SK-N-MC (cell line): Measurements from ENCODE around the gene UAP1L1.

Experiments used
- DNase-seq: peaks from one replicate; pipeline ENCODE4 v3.0.0-alpha.2; 2011; ENCODE audit warnings: low read depth, low spot score
- H3K27ac ChIP-seq: fragments of 200-600 bp; sonication (generic); 2 replicates; pipeline ENCODE4 v1.5.1; 2016; ENCODE audit warnings: mixed run types
- H3K36me3 ChIP-seq: fragments of 200-600 bp; sonication (generic); 2 replicates; pipeline ENCODE4 v1.6.1; 2017; ENCODE audit warnings: antibody characterized with exemption, low read length, mixed read lengths; ENCODE audit not compliant: insufficient read depth
- H3K4me3 ChIP-seq: fragments of 200-600 bp; sonication (generic); 2 replicates; pipeline ENCODE4 v1.5.1; 2016
- H3K9ac ChIP-seq: fragments of 200-600 bp; sonication (generic); 2 replicates; pipeline ENCODE4 v1.8.0; 2017; ENCODE audit warnings: mixed run types, mixed read lengths; ENCODE audit not compliant: insufficient read length
- H3K9me3 ChIP-seq: fragments of 200-600 bp; sonication (generic); 2 replicates; pipeline ENCODE4 v1.6.1; 2017; ENCODE audit warnings: low read depth, mild to moderate bottlenecking, antibody characterized with exemption, low read length, moderate library complexity, mixed read lengths
- EZH2 ChIP-seq: fragments of 200-600 bp; sonication (generic); IDR thresholded peaks from one replicate; pipeline ENCODE4 v1.6.1; 2017; ENCODE audit warnings: antibody characterized with exemption
- FOXP2 ChIP-seq: optimal IDR thresholded peaks from 2 replicates; pipeline ENCODE3; 2011; ENCODE audit warnings: mild to moderate bottlenecking, moderate library complexity; ENCODE audit not compliant: insufficient read depth; ENCODE audit errors: extremely low read length, control extremely low read depth
- POLR2AphosphoS5 ChIP-seq: IDR thresholded peaks from 2 replicates; pipeline ENCODE4 v1.6.1; 2012; ENCODE audit warnings: mild to moderate bottlenecking, low read depth, low read length, borderline replicate concordance

The UAP1L1 gene

DNA sequence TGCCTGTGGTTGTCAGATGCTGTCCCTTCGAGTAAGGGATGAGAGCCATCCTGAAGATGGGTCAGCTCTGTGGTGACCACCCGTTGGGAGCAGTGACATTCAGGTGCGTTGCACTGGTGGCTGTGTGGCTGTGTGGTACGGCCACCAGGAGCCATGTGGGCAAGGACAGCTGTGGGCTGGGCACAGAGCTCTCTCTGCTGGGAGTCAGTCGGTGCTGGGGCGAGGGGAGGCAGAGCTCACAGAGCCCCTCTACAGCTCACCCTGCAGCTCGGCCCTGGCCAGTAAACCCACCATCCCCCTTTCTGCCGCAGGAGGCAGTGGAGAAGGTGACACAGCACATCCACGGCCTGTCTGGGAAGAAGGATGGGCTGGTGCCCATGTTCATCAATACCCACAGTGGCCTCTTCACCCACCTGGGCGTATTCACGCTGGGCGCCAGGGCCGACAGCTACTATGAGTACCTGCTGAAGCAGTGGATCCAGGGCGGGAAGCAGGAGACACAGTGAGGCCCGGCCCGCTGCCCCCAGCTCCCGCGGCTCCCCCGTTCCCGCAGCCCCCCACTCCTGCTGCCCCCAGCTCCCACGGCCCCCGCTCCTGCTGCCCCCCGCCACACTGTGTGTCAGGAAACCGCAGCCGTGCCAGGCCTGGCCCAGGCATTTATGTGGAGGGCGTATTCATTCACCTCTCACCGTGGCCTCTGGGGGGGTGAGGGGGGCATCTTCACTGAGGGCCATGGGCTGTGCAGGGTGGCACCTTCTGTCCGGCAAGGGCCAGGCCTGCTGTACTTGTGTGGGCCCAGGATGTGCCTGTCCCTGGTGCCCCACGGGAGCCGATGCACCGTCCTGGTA is 28.7 kb downstream of the UAP1L1 start:
- Histone ChIP-seq H3K27ac (no peak overlapping the region), H3K4me3 (no peak overlapping the region), H3K9ac (no peak overlapping the region), H3K9me3 (no peaks in the 10 kb centered on the region), H3K36me3 (peaks cover 45% of the 10 kb centered on the region)
- TF ChIP-seq EZH2 (no peak), POLR2AphosphoS5 (no peak), FOXP2 (no peak)
- DNase-seq: no peak

DNA sequence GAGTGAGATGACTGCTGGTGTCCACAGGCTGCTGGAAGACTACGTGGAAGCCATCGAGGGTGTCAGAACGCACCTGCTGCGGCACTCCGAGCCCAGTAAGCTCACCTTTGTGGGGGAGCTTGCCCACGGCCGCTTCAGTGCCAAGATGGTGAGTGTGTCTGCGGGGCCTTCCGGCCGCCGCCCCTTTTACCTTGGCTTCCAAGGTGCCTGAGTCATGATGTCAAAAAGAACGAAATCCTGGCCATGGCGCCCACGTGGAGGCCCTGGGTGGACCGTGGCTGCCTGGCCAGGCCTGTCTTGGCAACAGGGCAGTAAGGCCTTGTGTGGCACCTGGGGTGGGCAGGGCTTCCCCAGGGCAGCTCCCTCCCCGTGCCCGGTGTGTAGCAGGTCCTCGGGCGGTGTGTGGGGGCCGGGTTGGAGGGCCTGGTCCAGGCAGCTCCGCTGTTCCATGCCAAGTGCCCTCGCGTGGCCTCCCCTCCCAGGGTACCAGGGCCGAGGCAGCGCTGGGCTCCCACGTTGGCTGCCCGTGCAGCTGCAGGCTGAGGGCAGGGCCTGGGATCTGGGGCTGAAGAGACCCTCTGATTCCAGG is 29.4 kb downstream of the UAP1L1 start:
- Histone ChIP-seq H3K9me3 (no peaks in the 10 kb centered on the region), H3K4me3 (no peak overlapping the region), H3K9ac (no peak overlapping the region), H3K27ac (no peak overlapping the region), H3K36me3 (peaks cover 38% of the 10 kb centered on the region; the same call in 1 of the 2 replicates)
- TF ChIP-seq POLR2AphosphoS5 (no peak), FOXP2 (no peak)
- no peak for DNase-seq

DNA sequence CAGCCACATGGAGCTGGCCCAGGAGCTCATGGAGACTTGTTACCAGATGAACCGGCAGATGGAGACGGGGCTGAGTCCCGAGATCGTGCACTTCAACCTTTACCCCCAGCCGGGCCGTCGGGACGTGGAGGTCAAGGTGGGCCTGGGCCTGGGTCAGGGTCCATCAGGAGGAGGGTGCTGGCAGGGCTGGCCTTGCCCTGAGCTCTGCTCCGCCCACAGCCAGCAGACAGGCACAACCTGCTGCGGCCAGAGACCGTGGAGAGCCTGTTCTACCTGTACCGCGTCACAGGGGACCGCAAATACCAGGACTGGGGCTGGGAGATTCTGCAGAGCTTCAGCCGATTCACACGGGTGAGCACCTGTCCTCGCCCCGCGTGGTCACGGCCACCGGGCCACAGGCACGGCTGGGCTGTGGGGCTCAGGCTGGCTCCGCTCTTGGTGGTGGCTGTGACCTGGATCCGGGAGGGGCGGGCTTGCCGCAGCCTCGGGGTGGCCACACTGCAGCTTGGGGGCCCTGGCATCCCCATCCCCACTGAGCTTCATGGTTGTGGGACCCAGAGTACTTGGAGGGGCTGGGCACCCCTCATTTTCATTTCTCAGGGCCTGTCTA is 30.1 kb downstream of the UAP1L1 start:
- TF ChIP-seq FOXP2 (no peak), EZH2 (no peak), POLR2AphosphoS5 (no peak)

DNA sequence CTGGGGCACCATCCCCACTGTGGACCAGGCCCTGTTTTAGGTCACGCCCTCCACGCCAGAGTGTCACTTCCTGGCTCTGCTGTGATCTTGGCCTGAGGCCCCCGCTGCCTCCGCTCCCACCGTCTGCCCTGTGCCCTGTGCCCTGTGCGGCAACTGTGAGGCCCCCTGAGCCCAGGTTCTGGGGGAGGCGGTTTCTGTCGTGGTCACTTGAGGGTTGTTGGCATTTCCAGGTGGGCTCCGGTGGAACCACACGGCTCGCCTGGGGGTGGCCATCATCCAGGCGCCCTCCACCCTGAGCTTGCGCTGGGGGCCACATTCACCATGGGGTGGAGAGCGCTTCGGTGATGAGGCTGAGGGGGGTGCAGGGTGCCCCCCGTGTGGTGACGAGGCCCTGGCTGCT is 30.7 kb downstream of the UAP1L1 start:
- no peak overlapping the region for H3K27ac ChIP-seq
- TF ChIP-seq EZH2 (no peak), FOXP2 (no peak), POLR2AphosphoS5 (no peak)
- DNase-seq: no peak

More for the DNA sequence above, 30.1 kb downstream of the UAP1L1 start:
- Histone ChIP-seq H3K4me3 (no peak overlapping the region), H3K36me3 (peaks cover 36% of the 10 kb centered on the region; the same call in 1 of the 2 replicates), H3K27ac (no peak overlapping the region), H3K9me3 (no peaks in the 10 kb centered on the region), H3K9ac (no peak overlapping the region)
- DNase-seq: no peak

DNA sequence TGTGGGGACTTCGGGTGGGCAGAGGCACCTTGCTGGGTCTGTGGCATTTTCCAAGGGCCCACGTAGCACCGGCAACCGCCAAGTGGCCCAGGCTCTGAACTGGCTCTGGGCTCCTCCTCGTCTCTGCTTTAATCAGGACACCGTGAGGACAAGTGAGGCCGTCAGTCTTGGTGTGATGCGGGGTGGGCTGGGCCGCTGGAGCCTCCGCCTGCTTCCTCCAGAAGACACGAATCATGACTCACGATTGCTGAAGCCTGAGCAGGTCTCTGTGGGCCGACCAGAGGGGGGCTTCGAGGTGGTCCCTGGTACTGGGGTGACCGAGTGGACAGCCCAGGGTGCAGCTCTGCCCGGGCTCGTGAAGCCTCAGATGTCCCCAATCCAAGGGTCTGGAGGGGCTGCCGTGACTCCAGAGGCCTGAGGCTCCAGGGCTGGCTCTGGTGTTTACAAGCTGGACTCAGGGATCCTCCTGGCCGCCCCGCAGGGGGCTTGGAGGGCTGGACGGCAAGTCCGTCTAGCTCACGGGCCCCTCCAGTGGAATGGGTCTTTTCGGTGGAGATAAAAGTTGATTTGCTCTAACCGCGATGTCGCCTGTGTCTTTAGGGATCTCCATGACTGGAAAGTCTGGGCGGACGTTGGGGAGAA is 31.4 kb downstream of the UAP1L1 start:
- H3K9ac ChIP-seq: no peak overlapping the region
- no peak overlapping the region for H3K4me3 ChIP-seq
- H3K36me3 ChIP-seq: peaks cover 28% of the 10 kb centered on the region; the same call in 1 of the 2 replicates
- TF ChIP-seq POLR2AphosphoS5: no peak
- no peak for TF ChIP-seq EZH2
- TF ChIP-seq FOXP2: no peak
- no peak for DNase-seq
- no peak overlapping the region for H3K27ac ChIP-seq
- H3K9me3 ChIP-seq: no peaks in the 10 kb centered on the region

More for the DNA sequence above, 30.7 kb downstream of the UAP1L1 start:
- H3K4me3 ChIP-seq: no peak overlapping the region
- H3K9me3 ChIP-seq: no peaks in the 10 kb centered on the region
- H3K36me3 ChIP-seq: peaks cover 35% of the 10 kb centered on the region; the same call in 1 of the 2 replicates
- no peak overlapping the region for H3K9ac ChIP-seq

DNA sequence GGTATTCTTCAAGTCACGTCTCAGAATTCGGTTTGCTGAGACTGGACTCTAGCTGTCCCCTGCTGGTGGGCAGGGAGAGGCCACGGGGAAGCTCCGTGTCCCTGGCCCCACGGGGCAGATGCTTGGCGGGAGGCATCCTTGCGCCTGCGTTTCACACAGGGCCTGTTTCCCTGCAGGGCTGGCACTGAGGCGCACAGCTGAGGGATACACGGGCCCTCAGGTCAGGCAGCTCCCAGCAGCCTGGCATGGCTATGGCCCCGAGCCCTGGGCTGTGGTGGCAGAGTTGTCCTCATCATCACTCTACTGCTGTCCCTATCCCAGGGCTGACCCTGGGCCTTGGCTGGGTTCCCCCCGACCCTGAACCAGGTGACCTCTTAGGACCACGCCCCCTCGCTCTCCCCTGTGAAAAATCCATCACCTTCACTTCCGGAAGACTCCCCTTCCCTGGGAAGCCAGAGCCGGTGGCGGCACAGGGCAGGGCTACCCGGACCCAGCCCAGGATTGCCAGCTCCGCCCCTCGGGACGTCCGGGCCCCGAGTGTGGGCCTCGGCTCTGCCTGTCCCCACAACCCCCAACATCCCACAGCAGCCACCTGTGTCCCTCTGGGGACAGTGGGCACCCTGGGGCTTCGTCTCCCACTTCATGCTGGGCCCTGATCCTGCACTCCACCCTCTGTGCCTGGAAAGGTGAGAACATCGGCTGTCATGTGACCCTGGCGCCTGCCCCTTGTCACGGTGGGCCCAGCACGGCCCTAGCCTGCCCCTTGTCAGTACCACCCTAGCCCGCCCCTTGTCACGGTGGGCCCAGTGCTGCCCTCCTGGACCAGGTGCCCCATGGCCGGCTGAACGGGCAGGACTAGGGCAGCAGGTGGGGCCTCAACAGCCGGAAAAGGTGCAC is 32.2 kb downstream of the UAP1L1 start:
- Histone ChIP-seq H3K9ac (no peak overlapping the region), H3K4me3 (no peak overlapping the region), H3K27ac (no peak overlapping the region), H3K36me3 (peaks cover 24% of the 10 kb centered on the region; the same call in 1 of the 2 replicates), H3K9me3 (no peaks in the 10 kb centered on the region)
- TF ChIP-seq EZH2 (no peak), FOXP2 (no peak), POLR2AphosphoS5 (no peak)
- DNase-seq: no peak

DNA sequence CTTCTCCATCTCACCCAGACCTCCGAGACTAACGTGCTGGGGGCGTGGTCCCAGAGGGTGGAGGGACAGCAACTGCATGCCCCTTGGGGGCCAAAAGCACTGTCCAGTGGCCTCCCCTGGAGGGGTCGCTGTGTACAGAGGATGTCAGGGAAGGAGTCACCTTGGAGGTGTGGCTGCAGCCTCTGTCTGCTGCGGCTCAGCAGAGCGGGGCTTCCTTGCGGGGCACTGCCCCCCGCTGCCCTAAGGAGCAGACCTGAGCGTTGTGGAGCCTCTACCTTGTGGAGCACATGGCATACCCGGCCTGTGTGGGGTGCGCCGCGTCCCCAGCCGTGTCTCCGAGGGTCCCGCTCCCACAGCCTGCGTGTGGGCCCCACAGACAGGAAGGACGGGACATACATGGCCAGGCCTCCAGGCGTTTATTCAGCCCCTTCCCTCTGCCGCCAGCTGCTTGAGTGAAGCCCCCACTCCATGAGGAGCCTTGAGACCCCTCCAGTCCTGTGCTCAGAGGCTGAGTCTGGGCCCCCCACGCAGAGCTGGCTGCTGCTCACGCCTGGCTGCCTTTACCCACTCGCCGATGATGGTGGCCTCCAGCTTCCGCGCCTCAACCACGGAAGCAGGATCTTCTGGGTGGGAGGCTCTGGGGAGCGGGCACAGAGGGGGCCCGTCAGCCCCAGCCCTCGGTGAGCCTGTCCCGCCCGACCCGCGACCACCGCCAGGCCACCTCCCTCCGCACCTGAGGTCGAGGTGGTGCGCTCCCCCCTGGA is 33.0 kb downstream of the UAP1L1 start:
- no peaks in the 10 kb centered on the region for H3K9me3 ChIP-seq
- peaks cover 21% of the 10 kb centered on the region; the same call in 1 of the 2 replicates for H3K36me3 ChIP-seq
- no peak for DNase-seq
- H3K27ac ChIP-seq: no peak overlapping the region
- H3K4me3 ChIP-seq: no peak overlapping the region
- TF ChIP-seq EZH2: no peak
- TF ChIP-seq FOXP2: no peak
- TF ChIP-seq POLR2AphosphoS5: no peak
- no peak overlapping the region for H3K9ac ChIP-seq
